Peyer's patch (tissue), 4 donors: ENCODE measurements around the gene TPM2.

Source experiments
- CTCF ChIP-seq, 6 experiments: fragments of 450-650 bp in 4 of 6; fragments of 200-600 bp in 2 of 6; sonication (generic) in 1 of 6; IDR thresholded peaks; one replicate each; pipeline ENCODE4 v1.5.1; 2017 to 2019; ENCODE audit warnings: antibody characterized with exemption in 6 of 6, mild to moderate bottlenecking in 3 of 6, moderate library complexity in 1 of 6
- POLR2A ChIP-seq, 2 donors: fragments of 450-650 bp; IDR thresholded peaks; one replicate each; pipeline ENCODE4 v1.5.1; 2017; ENCODE audit warnings: antibody characterized with exemption in 2 of 2, mild to moderate bottlenecking in 2 of 2, moderate library complexity in 2 of 2

GRCh38 chr9:35723908-35724307 lies 34.2 kb upstream of the TPM2 start:
- TF ChIP-seq CTCF (IDR thresholded peaks at IDR 0.05) (no peak), POLR2A (IDR thresholded peaks at IDR 0.05) (no peak)
